ENCODE measurements around the gene ARPC1B. TPM values are rescaled to one million over a fixed set of nuclear protein-coding genes. Genes with fewer than 3 reads are reported as not detected.

ARPC1B gene
- total RNA-seq, 2 donors from 2014 or later = 85.4 to 86.5 TPM

DNA sequence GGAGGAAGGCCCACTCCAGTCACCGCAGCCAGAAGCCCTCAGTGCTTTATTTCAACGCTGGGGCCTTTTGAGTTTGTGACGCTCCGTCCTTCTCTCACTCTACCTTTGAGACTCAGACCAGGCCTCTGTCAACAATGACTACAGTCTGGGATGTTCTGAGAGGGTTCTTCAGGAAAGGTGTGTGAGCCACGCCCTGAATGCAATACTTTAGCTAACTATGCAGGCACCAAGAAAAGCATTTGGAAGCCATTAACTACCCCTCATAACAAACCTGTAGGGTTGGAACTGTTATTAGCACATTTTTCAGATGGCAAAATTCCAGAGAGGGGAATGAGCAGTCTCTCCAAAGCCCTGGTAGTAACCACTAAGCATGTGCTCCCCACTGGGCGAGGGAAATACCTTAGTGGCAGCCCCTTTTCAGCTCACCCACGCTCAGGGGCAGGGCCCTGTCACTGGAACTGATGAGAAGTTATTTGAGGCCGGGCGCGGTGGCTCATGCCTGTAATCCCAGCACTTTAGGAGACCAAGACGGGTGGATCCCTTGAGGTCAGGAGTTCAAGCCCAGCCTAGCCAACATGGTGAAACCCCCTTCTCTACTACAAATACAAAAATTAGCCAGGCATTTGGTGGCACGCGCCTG is 5.7 kb upstream of the ARPC1B start:
- H3K27ac ChIP-seq = no peak overlapping the region
- no peaks in the 10 kb centered on the region for H3K36me3 ChIP-seq
- H3K4me1 ChIP-seq (replicated peaks) = no peaks in the 10 kb centered on the region
- TF ChIP-seq POLR2AphosphoS5 (IDR thresholded peaks at IDR 0.05) = no peak
- TF ChIP-seq, protein P1, sequence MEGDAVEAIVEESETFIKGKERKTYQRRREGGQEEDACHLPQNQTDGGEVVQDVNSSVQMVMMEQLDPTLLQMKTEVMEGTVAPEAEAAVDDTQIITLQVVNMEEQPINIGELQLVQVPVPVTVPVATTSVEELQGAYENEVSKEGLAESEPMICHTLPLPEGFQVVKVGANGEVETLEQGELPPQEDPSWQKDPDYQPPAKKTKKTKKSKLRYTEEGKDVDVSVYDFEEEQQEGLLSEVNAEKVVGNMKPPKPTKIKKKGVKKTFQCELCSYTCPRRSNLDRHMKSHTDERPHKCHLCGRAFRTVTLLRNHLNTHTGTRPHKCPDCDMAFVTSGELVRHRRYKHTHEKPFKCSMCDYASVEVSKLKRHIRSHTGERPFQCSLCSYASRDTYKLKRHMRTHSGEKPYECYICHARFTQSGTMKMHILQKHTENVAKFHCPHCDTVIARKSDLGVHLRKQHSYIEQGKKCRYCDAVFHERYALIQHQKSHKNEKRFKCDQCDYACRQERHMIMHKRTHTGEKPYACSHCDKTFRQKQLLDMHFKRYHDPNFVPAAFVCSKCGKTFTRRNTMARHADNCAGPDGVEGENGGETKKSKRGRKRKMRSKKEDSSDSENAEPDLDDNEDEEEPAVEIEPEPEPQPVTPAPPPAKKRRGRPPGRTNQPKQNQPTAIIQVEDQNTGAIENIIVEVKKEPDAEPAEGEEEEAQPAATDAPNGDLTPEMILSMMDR (IDR thresholded peaks at IDR 0.05) = no peak
- no peak for TF ChIP-seq POLR2A (IDR thresholded peaks at IDR 0.05)
- intact Hi-C loops (cut with DNase I) = no loop called here
- no peaks in the 10 kb centered on the region for H3K9me3 ChIP-seq
- no peak for DNase-seq (ENCODE audit: low spot score)
- WGBS = 94% methylated on average over 13 of the region's 13 CpGs
- no peaks in the 10 kb centered on the region for H3K27me3 ChIP-seq (replicated peaks; ENCODE audit: insufficient read depth)
- H3K4me3 ChIP-seq = no peak overlapping the region

DNA sequence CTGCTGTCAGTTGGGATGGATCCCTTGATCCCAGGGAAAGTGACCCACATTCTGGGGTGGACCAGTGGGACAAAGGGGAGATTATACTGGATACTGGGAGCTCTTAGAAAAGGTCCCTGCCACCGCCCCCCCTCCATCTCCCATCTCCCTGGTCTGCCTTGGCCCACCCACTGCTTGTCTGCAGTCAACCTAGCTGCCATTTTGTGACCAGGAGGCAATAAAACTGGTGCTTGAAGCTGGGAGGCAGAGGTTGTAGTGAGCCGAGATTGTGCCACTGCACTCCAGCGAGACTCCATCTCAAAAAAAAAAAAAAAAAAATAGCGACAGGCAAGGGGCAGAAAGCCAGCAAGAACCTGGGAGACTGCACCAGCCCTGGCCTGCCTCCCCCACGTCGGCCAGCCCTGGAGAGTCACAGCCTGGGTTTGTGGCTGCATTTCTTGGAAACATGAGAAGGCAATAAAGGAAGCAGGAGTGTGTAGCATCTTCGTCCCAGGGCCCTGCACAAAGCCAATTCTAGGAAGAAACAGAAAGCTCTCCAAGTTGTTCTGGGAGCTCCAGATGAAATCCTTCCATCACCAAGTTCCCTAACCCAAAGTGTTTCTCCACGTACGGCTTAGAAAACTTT is 4.7 kb upstream of the ARPC1B start:
- TF ChIP-seq POLR2AphosphoS5 (IDR thresholded peaks at IDR 0.05) = peak; percentile 19
- TF ChIP-seq, protein P1 (IDR thresholded peaks at IDR 0.05) = no peak
- 19% methylated on average over 9 of the region's 9 CpGs for WGBS
- H3K27ac ChIP-seq = peak overlapping the region in 1 of 2 donors; percentile 40
- no peak for DNase-seq (ENCODE audit: low spot score)
- H3K4me3 ChIP-seq = no peak overlapping the region
- intact Hi-C loops (cut with DNase I) = loop anchor here (5.0 kb wide), 1 partner anchor 37 kb away; the partner anchor contains the start of genes BUD31 and PDAP1
- H3K36me3 ChIP-seq = no peaks in the 10 kb centered on the region
- no peaks in the 10 kb centered on the region for H3K27me3 ChIP-seq (replicated peaks; ENCODE audit: insufficient read depth)
- no peaks in the 10 kb centered on the region for H3K9me3 ChIP-seq
- no peaks in the 10 kb centered on the region for H3K4me1 ChIP-seq (replicated peaks)

GRCh38 chr7:99371376-99371920 is 3.1 kb upstream of the ARPC1B start:
- TF ChIP-seq POLR2A (IDR thresholded peaks at IDR 0.05) = no peak
- TF ChIP-seq, protein P1 (IDR thresholded peaks at IDR 0.05) = no peak
- TF ChIP-seq POLR2AphosphoS5 (IDR thresholded peaks at IDR 0.05) = no peak
- Histone ChIP-seq H3K36me3 (no peaks in the 10 kb centered on the region), H3K4me1 (replicated peaks) (no peaks in the 10 kb centered on the region), H3K4me3 (no peak overlapping the region), H3K9me3 (no peaks in the 10 kb centered on the region), H3K27me3 (replicated peaks; ENCODE audit: insufficient read depth) (no peaks in the 10 kb centered on the region), H3K27ac (no peak overlapping the region)
- no peak for DNase-seq (ENCODE audit: low spot score)
- WGBS = 92% methylated on average over 11 of the region's 11 CpGs
- intact Hi-C loops (cut with DNase I) = loop anchor here (5.0 kb wide), 1 partner anchor 36 kb away; the partner anchor contains the start of genes BUD31 and PDAP1

DNA sequence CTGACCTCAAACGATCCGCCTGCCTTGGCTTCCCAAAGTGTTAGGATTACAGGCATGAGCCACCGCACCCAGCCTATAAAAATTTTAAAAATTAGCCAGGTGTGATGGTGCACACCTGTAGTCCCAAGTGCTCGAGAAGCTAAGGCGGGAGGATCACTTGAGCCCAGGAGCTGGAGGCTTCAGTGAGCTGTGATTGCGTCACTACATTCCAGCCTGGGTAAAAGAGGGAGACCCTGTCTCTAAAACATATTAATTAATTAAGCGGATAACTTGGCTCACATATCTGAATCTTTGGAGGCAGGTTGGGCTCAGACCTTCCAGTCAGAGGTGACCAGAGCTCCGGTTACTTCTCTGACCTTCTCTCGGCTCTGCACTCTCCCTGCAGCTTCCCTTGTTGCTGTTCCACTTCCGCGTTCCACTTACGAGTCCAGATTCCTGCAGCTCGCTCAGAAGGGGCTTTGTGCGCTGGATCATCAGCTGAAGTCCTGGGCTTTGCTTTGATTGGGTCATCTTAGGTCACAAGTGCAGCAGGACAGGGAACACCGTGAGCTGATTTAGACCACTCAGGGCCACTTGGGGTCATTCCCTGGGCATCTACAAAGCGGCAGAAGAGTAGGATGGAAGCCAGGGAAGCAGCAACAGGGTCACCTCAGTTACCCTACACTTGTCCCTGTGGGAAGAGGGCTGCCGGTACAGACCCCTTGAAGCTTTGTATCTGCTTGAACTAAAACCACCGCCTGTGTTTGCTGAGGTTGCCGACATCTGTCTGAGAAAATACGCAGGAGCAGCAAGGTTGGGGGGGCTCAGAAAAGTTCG is 2.0 kb upstream of the ARPC1B start:
- 53% methylated on average over 21 of the region's 21 CpGs for WGBS
- H3K4me3 ChIP-seq = no peak overlapping the region
- no peak overlapping the region for H3K27ac ChIP-seq
- H3K4me1 ChIP-seq (replicated peaks) = no peaks in the 10 kb centered on the region
- intact Hi-C loops (cut with DNase I) = loop anchor here (5.0 kb wide), 1 partner anchor 35 kb away; the partner anchor contains the start of genes BUD31 and PDAP1
- no peaks in the 10 kb centered on the region for H3K27me3 ChIP-seq (replicated peaks; ENCODE audit: insufficient read depth)
- H3K36me3 ChIP-seq = no peaks in the 10 kb centered on the region
- H3K9me3 ChIP-seq = no peaks in the 10 kb centered on the region
- TF ChIP-seq, protein P1 (IDR thresholded peaks at IDR 0.05) = no peak
- TF ChIP-seq POLR2AphosphoS5 (IDR thresholded peaks at IDR 0.05) (no peak), POLR2A (IDR thresholded peaks at IDR 0.05) (no peak)
- DNase-seq (ENCODE audit: low spot score) = no peak

All from prostate gland (tissue), 2 donors.